ENCODE measurements around the gene BICRA.

Gene BICRA

GRCh38 chr19:47681388-47681787 is 72.5 kb downstream of the BICRA start:
- WGBS = 92% methylated on average over 6 of the region's 6 CpGs
- no peak overlapping the region for H3K9ac ChIP-seq (ENCODE audit: low read depth, low read length)
- H3K27ac ChIP-seq (ENCODE audit: low read depth, low read length) = no peak overlapping the region
- peaks cover 51% of the 10 kb centered on the region for H3K36me3 ChIP-seq (ENCODE audit: insufficient read depth, low read length)
- no peak overlapping the region for H3K4me3 ChIP-seq (ENCODE audit: low read length)
- H3K9me3 ChIP-seq (ENCODE audit: insufficient read depth, low read depth, low read length) = no peaks in the 10 kb centered on the region
- H3K4me1 ChIP-seq (ENCODE audit: insufficient read depth, low read length) = no peaks in the 10 kb centered on the region
- H3K27me3 ChIP-seq (ENCODE audit: insufficient read depth, low read length) = no peaks in the 10 kb centered on the region

DNA sequence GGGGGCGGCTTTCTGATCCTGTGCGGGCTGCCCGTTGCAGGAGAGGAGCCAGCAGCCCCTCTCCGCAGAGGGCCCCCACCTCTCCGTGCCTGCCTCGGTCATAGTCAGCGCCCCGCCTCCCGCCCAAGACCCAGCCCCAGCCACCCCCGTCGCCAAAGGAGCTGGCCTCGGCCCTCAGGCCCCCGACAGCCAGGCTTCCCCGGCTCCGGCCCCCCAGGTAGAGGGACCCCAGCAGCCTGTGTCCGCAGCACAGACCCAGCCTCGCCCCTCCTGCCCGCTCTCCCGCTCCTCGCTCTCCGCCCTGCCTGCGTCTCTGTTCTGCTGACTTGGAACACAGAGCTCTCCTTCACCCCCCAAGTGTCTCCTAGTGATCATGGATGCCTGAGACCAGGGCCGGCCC is 73.0 kb downstream of the BICRA start:
- Histone ChIP-seq H3K4me1 (ENCODE audit: insufficient read depth, low read length) (no peaks in the 10 kb centered on the region), H3K27ac (ENCODE audit: low read depth, low read length) (no peak overlapping the region), H3K9ac (ENCODE audit: low read depth, low read length) (no peak overlapping the region), H3K9me3 (ENCODE audit: insufficient read depth, low read depth, low read length) (no peaks in the 10 kb centered on the region), H3K36me3 (ENCODE audit: insufficient read depth, low read length) (peaks cover 47% of the 10 kb centered on the region), H3K4me3 (ENCODE audit: low read length) (no peak overlapping the region), H3K27me3 (ENCODE audit: insufficient read depth, low read length) (no peaks in the 10 kb centered on the region)
- WGBS = 95% methylated on average over 23 of the region's 23 CpGs

- no peak overlapping the region for H3K27ac ChIP-seq (ENCODE audit: low read depth, low read length)
- 92% methylated on average over 6 of the region's 6 CpGs for WGBS
- H3K9ac ChIP-seq (ENCODE audit: low read depth, low read length) = no peak overlapping the region
- H3K9me3 ChIP-seq (ENCODE audit: insufficient read depth, low read depth, low read length) = no peaks in the 10 kb centered on the region
- peaks cover 37% of the 10 kb centered on the region for H3K36me3 ChIP-seq (ENCODE audit: insufficient read depth, low read length)
- H3K27me3 ChIP-seq (ENCODE audit: insufficient read depth, low read length) = no peaks in the 10 kb centered on the region
- no peaks in the 10 kb centered on the region for H3K4me1 ChIP-seq (ENCODE audit: insufficient read depth, low read length)
- no peak overlapping the region for H3K4me3 ChIP-seq (ENCODE audit: low read length)
Observed at GRCh38 chr19:47682939-47683338, 74.0 kb downstream of the BICRA start.

DNA sequence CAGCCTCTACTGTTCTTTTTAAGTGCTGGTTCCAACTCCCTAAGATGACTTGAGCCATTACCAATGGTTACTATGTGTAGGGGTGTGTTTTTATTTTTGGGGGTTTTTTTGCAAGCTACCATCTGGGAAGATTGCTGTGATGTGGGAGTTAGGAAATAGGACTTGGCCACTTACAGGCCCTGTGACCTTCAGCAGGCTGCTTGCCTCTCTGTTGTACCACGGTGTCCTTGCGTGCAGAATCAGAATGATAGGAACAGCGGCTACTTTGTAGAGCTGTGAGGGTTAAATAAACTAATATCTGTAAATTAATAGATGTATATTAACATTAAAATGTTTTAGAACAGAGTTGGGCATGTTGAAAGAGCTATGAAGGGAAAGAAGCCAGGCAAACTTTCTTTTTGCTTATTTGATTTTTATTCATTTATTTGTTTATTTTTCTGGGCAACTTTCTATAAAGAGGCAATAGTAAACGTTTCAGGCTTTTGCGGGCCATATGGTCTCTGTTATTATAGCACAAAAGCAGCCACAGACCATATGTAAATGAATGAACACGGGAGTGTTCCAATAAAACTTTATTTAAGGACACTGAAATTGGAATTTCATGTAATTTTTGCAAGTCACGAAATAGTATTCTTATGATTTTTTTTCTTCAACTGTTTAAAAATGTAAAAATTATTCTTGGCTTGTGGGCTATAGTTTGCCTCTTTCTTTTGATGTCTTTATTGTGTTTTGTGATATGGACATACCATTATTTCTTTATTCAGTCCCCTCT is 77.9 kb downstream of the BICRA start:
- Histone ChIP-seq H3K27ac (ENCODE audit: low read depth, low read length) (no peak overlapping the region), H3K36me3 (ENCODE audit: insufficient read depth, low read length) (peaks cover 34% of the 10 kb centered on the region), H3K9ac (ENCODE audit: low read depth, low read length) (no peak overlapping the region), H3K27me3 (ENCODE audit: insufficient read depth, low read length) (no peaks in the 10 kb centered on the region), H3K9me3 (ENCODE audit: insufficient read depth, low read depth, low read length) (no peaks in the 10 kb centered on the region), H3K4me3 (ENCODE audit: low read length) (no peak overlapping the region), H3K4me1 (ENCODE audit: insufficient read depth, low read length) (no peaks in the 10 kb centered on the region)
- 91% methylated on average over 6 of the region's 7 CpGs for WGBS

- no peaks in the 10 kb centered on the region for H3K4me1 ChIP-seq (ENCODE audit: insufficient read depth, low read length)
- no peak overlapping the region for H3K9ac ChIP-seq (ENCODE audit: low read depth, low read length)
- H3K36me3 ChIP-seq (ENCODE audit: insufficient read depth, low read length) = peaks cover 39% of the 10 kb centered on the region
- H3K9me3 ChIP-seq (ENCODE audit: insufficient read depth, low read depth, low read length) = no peaks in the 10 kb centered on the region
- H3K27ac ChIP-seq (ENCODE audit: low read depth, low read length) = no peak overlapping the region
- WGBS = 90% methylated on average over 7 of the region's 7 CpGs
- no peak overlapping the region for H3K4me3 ChIP-seq (ENCODE audit: low read length)
- H3K27me3 ChIP-seq (ENCODE audit: insufficient read depth, low read length) = no peaks in the 10 kb centered on the region
Observed at GRCh38 chr19:47687906-47688305, 79.0 kb downstream of the BICRA start.

- Histone ChIP-seq H3K27ac (ENCODE audit: low read depth, low read length) (no peak overlapping the region), H3K9me3 (ENCODE audit: insufficient read depth, low read depth, low read length) (no peaks in the 10 kb centered on the region), H3K27me3 (ENCODE audit: insufficient read depth, low read length) (no peaks in the 10 kb centered on the region), H3K4me1 (ENCODE audit: insufficient read depth, low read length) (no peaks in the 10 kb centered on the region), H3K4me3 (ENCODE audit: low read length) (no peak overlapping the region), H3K9ac (ENCODE audit: low read depth, low read length) (no peak overlapping the region), H3K36me3 (ENCODE audit: insufficient read depth, low read length) (peaks cover 29% of the 10 kb centered on the region)
- WGBS = 96% methylated on average over 5 of the region's 5 CpGs
Observed at GRCh38 chr19:47691090-47691489, 82.2 kb downstream of the BICRA start.

- 95% methylated on average over 4 of the region's 7 CpGs for WGBS
- no peaks in the 10 kb centered on the region for H3K4me1 ChIP-seq (ENCODE audit: insufficient read depth, low read length)
- H3K27ac ChIP-seq (ENCODE audit: low read depth, low read length) = no peak overlapping the region
- H3K27me3 ChIP-seq (ENCODE audit: insufficient read depth, low read length) = no peaks in the 10 kb centered on the region
- H3K4me3 ChIP-seq (ENCODE audit: low read length) = no peak overlapping the region
- H3K9ac ChIP-seq (ENCODE audit: low read depth, low read length) = no peak overlapping the region
- H3K9me3 ChIP-seq (ENCODE audit: insufficient read depth, low read depth, low read length) = no peaks in the 10 kb centered on the region
- H3K36me3 ChIP-seq (ENCODE audit: insufficient read depth, low read length) = peaks cover 27% of the 10 kb centered on the region
Observed at GRCh38 chr19:47691782-47692181, 82.8 kb downstream of the BICRA start.

- Histone ChIP-seq H3K9ac (ENCODE audit: low read depth, low read length) (no peak overlapping the region), H3K4me3 (ENCODE audit: low read length) (no peak overlapping the region), H3K27me3 (ENCODE audit: insufficient read depth, low read length) (no peaks in the 10 kb centered on the region), H3K27ac (ENCODE audit: low read depth, low read length) (no peak overlapping the region), H3K9me3 (ENCODE audit: insufficient read depth, low read depth, low read length) (no peaks in the 10 kb centered on the region), H3K4me1 (ENCODE audit: insufficient read depth, low read length) (no peaks in the 10 kb centered on the region), H3K36me3 (ENCODE audit: insufficient read depth, low read length) (peaks cover 30% of the 10 kb centered on the region)
- 91% methylated on average over 17 of the region's 17 CpGs for whole genome bisulfite sequencing
Observed at GRCh38 chr19:47693489-47693888, 84.6 kb downstream of the BICRA start.

DNA sequence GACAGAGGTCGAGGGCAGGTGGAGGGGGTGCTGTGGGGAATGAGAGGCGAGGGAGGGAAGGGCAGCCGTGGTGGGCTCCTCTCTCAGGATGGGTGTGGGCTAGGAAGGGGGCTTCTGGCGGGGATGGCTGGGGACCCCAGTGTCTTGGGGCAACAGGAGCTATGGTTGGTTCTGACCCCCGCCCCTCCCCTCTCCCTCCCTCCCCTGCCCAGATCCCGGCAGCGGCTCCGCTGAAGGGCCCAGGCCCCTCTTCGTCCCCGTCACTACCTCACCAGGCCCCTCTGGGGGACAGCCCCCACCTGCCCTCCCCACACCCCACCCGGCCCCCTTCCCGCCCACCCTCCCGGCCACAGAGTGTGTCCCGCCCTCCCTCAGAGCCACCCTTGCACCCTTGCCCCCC is 85.0 kb downstream of the BICRA start:
- 96% methylated on average over 9 of the region's 14 CpGs for WGBS
- Histone ChIP-seq H3K27me3 (ENCODE audit: insufficient read depth, low read length) (no peaks in the 10 kb centered on the region), H3K4me1 (ENCODE audit: insufficient read depth, low read length) (no peaks in the 10 kb centered on the region), H3K4me3 (ENCODE audit: low read length) (no peak overlapping the region), H3K9me3 (ENCODE audit: insufficient read depth, low read depth, low read length) (no peaks in the 10 kb centered on the region), H3K27ac (ENCODE audit: low read depth, low read length) (no peak overlapping the region), H3K36me3 (ENCODE audit: insufficient read depth, low read length) (peaks cover 34% of the 10 kb centered on the region), H3K9ac (ENCODE audit: low read depth, low read length) (no peak overlapping the region)

DNA sequence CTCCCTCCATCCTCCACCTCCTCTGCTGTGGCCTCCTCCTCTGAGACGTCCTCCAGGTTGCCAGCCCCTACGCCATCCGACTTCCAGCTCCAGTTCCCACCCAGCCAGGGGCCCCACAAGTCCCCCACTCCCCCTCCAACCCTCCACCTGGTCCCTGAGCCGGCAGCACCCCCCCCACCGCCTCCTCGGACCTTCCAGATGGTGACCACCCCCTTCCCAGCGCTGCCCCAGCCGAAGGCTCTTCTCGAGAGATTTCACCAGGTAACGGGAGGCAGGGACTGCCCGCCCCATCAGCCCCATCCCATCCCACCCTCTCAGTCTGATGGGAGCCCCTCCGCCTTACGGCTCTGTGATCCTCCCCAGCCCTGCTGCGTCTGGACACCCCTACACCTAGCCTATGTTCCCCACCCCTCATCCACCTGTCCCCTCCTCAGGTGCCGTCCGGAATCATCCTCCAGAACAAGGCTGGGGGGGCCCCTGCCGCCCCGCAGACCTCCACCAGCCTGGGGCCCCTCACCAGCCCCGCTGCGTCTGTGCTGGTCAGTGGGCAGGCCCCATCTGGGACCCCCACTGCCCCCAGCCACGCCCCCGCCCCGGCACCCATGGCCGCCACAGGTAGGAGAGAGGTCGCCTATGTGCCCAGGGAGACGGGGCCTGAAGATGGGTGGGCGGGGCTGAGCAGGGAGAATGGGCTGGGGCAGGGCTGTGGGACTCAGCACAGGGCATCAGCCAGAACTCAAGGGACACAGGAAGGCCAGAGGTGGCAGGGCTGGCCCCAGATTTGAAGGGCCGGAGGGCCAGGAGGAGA is 85.7 kb downstream of the BICRA start:
- no peak overlapping the region for H3K4me3 ChIP-seq (ENCODE audit: low read length)
- no peaks in the 10 kb centered on the region for H3K27me3 ChIP-seq (ENCODE audit: insufficient read depth, low read length)
- 90% methylated on average over 28 of the region's 28 CpGs for WGBS
- H3K27ac ChIP-seq (ENCODE audit: low read depth, low read length) = no peak overlapping the region
- no peak overlapping the region for H3K9ac ChIP-seq (ENCODE audit: low read depth, low read length)
- peaks cover 36% of the 10 kb centered on the region for H3K36me3 ChIP-seq (ENCODE audit: insufficient read depth, low read length)
- H3K4me1 ChIP-seq (ENCODE audit: insufficient read depth, low read length) = no peaks in the 10 kb centered on the region
- no peaks in the 10 kb centered on the region for H3K9me3 ChIP-seq (ENCODE audit: insufficient read depth, low read depth, low read length)

GRCh38 chr19:47695533-47696262 is 86.8 kb downstream of the BICRA start:
- peaks cover 40% of the 10 kb centered on the region for H3K36me3 ChIP-seq (ENCODE audit: insufficient read depth, low read length)
- 90% methylated on average over 26 of the region's 26 CpGs for WGBS
- no peak overlapping the region for H3K27ac ChIP-seq (ENCODE audit: low read depth, low read length)
- H3K4me1 ChIP-seq (ENCODE audit: insufficient read depth, low read length) = no peaks in the 10 kb centered on the region
- no peaks in the 10 kb centered on the region for H3K27me3 ChIP-seq (ENCODE audit: insufficient read depth, low read length)
- H3K9me3 ChIP-seq (ENCODE audit: insufficient read depth, low read depth, low read length) = no peaks in the 10 kb centered on the region
- no peak overlapping the region for H3K4me3 ChIP-seq (ENCODE audit: low read length)
- no peak overlapping the region for H3K9ac ChIP-seq (ENCODE audit: low read depth, low read length)
